ENCODE measurements around the gene LRP5.
A peak's percentile ranks its signal among the peaks of the same experiment; 100 is the strongest.

LRP5 gene

DNA sequence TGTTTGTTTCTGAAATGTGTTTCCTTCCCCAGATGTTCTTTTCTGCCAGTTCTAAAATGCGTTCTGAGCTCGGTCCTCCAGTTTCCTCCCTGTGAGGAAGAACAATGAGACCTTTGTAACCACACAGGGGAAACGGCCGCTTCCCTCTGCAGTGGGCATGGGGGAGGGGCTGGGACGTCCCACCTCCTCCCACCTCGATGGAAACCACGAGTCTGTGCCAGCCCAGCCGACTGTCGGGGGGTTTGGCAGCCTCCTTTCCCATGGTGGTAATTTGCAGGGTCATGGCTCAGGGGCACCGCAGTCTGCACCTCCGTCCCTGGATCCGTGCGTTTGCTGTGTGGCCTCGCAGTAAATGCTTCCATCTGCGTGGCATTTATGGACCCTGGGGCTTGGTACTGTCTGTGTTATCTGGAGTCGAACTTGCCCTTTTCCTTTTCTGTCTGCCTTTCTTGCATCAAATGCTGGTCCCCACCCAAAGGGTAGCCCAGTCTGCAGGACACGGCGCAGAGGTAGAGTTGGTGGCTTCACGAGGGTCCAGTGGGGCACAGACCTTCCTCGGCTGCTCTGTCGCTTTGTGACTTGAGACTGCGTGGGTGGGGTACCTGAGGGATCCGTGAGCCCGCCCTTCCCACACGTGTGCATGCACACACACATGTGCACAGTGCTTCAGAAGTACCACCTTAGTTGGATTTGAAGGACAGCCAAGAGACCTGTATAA is 16.1 kb downstream of the LRP5 start:
- Mint-ChIP-seq H3K4me3 (peak overlapping the region; percentile 58), H3K9me3 (no peaks in the 10 kb centered on the region), H3K27ac (no peak overlapping the region), H3K36me3 (ENCODE audit: low read depth) (peaks cover 10% of the 10 kb centered on the region), H3K27me3 (ENCODE audit: low read depth, poor library complexity) (no peaks in the 10 kb centered on the region), H3K4me1 (peaks cover 68% of the 10 kb centered on the region)
- TF ChIP-seq, protein P1, sequence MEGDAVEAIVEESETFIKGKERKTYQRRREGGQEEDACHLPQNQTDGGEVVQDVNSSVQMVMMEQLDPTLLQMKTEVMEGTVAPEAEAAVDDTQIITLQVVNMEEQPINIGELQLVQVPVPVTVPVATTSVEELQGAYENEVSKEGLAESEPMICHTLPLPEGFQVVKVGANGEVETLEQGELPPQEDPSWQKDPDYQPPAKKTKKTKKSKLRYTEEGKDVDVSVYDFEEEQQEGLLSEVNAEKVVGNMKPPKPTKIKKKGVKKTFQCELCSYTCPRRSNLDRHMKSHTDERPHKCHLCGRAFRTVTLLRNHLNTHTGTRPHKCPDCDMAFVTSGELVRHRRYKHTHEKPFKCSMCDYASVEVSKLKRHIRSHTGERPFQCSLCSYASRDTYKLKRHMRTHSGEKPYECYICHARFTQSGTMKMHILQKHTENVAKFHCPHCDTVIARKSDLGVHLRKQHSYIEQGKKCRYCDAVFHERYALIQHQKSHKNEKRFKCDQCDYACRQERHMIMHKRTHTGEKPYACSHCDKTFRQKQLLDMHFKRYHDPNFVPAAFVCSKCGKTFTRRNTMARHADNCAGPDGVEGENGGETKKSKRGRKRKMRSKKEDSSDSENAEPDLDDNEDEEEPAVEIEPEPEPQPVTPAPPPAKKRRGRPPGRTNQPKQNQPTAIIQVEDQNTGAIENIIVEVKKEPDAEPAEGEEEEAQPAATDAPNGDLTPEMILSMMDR (IDR thresholded peaks at IDR 0.05) = no peak
- DNase-seq = peak; percentile 57

DNA sequence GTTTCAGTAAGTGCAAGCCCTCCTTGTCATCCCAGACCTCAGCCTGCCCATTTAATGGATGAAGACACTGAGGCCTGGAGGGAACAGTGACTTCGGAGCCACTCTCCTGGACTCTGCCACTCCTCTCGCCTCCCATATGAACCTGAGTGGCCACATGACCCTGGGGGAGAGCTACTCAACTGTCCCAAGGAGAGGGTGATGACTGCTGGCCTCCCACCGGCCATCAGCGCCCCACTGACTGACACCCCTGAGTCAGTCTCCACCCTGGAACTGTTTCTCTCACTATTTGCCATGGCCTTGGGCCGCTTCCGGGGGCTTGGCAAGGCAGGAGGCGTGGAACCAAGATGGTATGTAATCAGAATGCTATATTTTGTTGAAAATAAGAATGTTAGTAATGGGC is 17.1 kb downstream of the LRP5 start:
- peaks cover 64% of the 10 kb centered on the region for H3K4me1 Mint-ChIP-seq
- TF ChIP-seq, protein P1 (IDR thresholded peaks at IDR 0.05) = no peak
- DNase-seq = no peak
- peak overlapping the region; percentile 75 for H3K27ac Mint-ChIP-seq
- peaks cover 20% of the 10 kb centered on the region for H3K36me3 Mint-ChIP-seq (ENCODE audit: low read depth)
- H3K9me3 Mint-ChIP-seq = peaks cover 6% of the 10 kb centered on the region
- no peaks in the 10 kb centered on the region for H3K27me3 Mint-ChIP-seq (ENCODE audit: low read depth, poor library complexity)
- H3K4me3 Mint-ChIP-seq = no peak overlapping the region

DNA sequence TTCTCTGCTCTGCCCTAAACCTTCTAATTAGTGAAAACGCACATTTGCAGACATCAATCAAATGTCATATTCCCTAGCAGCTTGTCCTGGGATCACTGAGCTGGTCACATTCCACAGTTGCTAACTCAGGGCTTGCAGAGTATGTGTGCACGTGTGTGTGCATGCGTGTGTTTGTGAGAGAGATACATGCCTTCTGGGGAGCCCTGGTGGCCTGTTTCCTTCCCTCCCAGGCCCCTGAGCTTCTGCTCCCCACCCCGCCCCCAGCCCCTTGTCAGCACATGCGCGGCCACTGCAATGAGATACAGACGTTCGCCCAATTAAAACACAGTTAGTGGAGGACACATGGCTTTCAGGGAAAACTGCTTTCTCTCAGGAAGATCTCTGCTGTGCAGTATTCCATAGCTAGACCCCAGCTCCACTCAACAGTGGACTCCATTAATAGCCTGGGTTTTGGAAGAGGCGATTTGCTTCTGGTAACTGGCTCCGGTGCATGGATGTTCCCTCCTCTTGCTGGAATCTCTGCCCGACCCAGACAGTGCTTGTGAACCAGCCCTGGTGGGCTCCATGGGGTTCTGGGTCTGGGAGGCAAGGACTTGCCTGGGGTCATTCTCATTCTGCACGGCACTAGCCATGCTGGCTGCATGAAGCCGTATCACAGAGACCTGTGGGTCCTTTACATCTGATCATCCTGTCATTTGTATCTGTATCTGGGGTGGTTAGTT is 17.7 kb downstream of the LRP5 start:
- Mint-ChIP-seq H3K4me1 (peaks cover 61% of the 10 kb centered on the region), H3K4me3 (no peak overlapping the region), H3K9me3 (peaks cover 6% of the 10 kb centered on the region), H3K36me3 (ENCODE audit: low read depth) (peaks cover 20% of the 10 kb centered on the region), H3K27me3 (ENCODE audit: low read depth, poor library complexity) (no peaks in the 10 kb centered on the region), H3K27ac (peak overlapping the region; percentile 83)
- DNase-seq = no peak
- TF ChIP-seq, protein P1 (IDR thresholded peaks at IDR 0.05) = no peak

DNA sequence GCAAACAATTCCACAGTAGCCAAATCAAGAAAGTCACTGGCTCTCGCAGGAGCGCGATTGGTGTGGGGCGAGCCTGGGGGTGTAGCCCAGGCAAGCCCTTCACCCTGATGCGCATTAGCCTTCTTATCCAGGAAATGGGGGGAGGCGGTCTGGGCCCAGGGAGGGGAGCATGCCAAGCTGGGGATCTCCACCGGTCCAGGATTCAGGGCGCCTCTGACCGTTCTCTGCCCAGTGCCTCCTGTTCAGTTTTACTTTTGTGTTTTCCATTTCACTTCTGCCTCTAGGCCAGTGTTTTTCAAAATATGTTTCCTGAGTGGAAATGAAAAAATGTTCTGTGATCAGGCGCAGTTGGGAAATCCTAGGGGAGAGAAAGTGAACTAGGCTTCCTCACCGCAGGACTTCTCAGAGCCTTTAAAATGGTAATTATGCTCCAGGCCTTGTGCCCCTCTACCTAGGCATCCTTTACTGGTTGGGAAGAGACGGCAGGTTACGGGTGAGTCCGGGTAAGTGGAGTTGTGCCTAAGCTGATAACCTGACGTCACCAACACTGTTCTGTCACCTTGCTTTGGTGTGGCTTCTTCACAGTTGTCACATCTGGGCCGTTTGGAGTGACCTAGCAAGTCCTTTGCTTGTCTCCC is 18.4 kb downstream of the LRP5 start:
- Mint-ChIP-seq H3K27me3 (ENCODE audit: low read depth, poor library complexity) (no peaks in the 10 kb centered on the region), H3K36me3 (ENCODE audit: low read depth) (peaks cover 20% of the 10 kb centered on the region), H3K9me3 (peaks cover 6% of the 10 kb centered on the region), H3K27ac (peak overlapping the region; percentile 83), H3K4me1 (peaks cover 58% of the 10 kb centered on the region), H3K4me3 (no peak overlapping the region)
- DNase-seq = no peak
- TF ChIP-seq, protein P1 (IDR thresholded peaks at IDR 0.05) = no peak

DNA sequence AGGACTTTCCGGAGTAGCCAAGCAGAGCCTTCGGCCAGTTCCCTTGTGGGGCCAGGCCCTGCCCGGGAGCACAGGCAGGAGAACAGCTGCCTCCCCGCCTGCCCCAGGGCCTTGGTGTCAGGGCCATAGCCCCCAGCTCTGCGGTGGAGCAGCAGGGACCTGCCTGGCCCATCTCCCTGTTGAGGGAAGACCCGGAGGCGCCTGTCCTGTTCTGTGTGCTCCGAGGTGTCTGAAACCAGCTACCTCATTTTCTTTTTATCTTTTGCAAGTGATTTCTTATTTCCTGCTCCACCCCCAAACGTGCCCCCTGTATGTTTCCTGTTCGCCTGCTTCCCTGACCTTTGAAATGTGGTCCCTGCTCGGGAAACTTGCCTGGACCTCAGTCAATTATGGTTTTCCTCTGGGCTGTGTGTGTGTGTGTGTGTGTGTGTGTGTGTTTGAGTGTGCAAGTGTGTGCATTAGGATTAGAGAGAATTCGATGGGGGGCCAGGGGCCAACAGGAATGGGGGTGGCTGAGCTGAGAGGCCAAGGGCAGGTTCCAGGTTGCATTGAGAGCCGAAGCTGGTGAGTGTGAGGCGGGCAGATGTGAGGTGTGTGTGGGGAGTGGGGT is 19.1 kb downstream of the LRP5 start:
- Mint-ChIP-seq H3K4me3 (no peak overlapping the region), H3K27me3 (ENCODE audit: low read depth, poor library complexity) (no peaks in the 10 kb centered on the region), H3K27ac (peak overlapping the region; percentile 93), H3K4me1 (peaks cover 58% of the 10 kb centered on the region), H3K36me3 (ENCODE audit: low read depth) (peaks cover 20% of the 10 kb centered on the region), H3K9me3 (peaks cover 6% of the 10 kb centered on the region)
- DNase-seq = no peak
- TF ChIP-seq, protein P1 (IDR thresholded peaks at IDR 0.05) = no peak

All from nephron progenitor cell (in vitro differentiated cells).